H9 (cell line): ENCODE data around the gene NIT2. TPM values are rescaled to one million over a fixed set of nuclear protein-coding genes. Genes with fewer than 3 reads are reported as not detected.

Source experiments
- DNase-seq: peaks from one replicate; pipeline ENCODE4 v3.0.0-alpha.2; 2017
- H2AFZ ChIP-seq: one replicate; pipeline ENCODE4 v1.6.1; 2013; ENCODE audit warnings: mild to moderate bottlenecking, low read length, control low read depth, moderate library complexity
- H2AK5ac ChIP-seq: 2 replicates; pipeline ENCODE4 v1.6.1; 2013; ENCODE audit warnings: low read length, control low read depth, mixed read lengths; ENCODE audit not compliant: insufficient read length
- H2BK120ac ChIP-seq: one replicate; pipeline ENCODE4 v1.6.1; 2013; ENCODE audit warnings: low read depth, mild to moderate bottlenecking, low read length, control low read depth, inconsistent platforms; ENCODE audit not compliant: poor library complexity, severe bottlenecking
- H2BK12ac ChIP-seq: 2 replicates; pipeline ENCODE4 v1.6.1; 2013; ENCODE audit warnings: low read length, control low read depth, mixed read lengths, low read depth; ENCODE audit not compliant: insufficient read length
- H2BK15ac ChIP-seq: 2 replicates; pipeline ENCODE4 v1.6.1; 2013; ENCODE audit warnings: low read depth, low read length, control low read depth
- H2BK20ac ChIP-seq: one replicate; pipeline ENCODE4 v1.6.1; 2013; ENCODE audit warnings: low read depth, mild to moderate bottlenecking, low read length, control low read depth, inconsistent platforms; ENCODE audit not compliant: poor library complexity, severe bottlenecking
- H2BK5ac ChIP-seq: 2 replicates; pipeline ENCODE4 v1.6.1; 2013; ENCODE audit warnings: low read length, control low read depth, mixed read lengths; ENCODE audit not compliant: insufficient read length
- H3K14ac ChIP-seq: 2 replicates; pipeline ENCODE4 v1.6.1; 2013; ENCODE audit warnings: low read length, control low read depth; ENCODE audit not compliant: insufficient read depth
- H3K18ac ChIP-seq: 2 replicates; pipeline ENCODE4 v1.6.1; 2013; ENCODE audit warnings: low read depth, mild to moderate bottlenecking, mixed read lengths, low read length, control low read depth; ENCODE audit not compliant: insufficient read length
- H3K23ac ChIP-seq: 2 replicates; pipeline ENCODE4 v1.6.1; 2013; ENCODE audit warnings: low read length, control low read depth, mixed read lengths, low read depth; ENCODE audit not compliant: insufficient read length
- H3K23me2 ChIP-seq: 2 replicates; pipeline ENCODE4 v1.6.1; 2013; ENCODE audit warnings: low read depth, mild to moderate bottlenecking, mixed read lengths, low read length, control low read depth; ENCODE audit not compliant: insufficient read length, poor library complexity, severe bottlenecking
- H3K27ac ChIP-seq: 2 replicates; pipeline ENCODE4 v1.5.1; 2013; ENCODE audit warnings: low read length, control low read depth, mixed read lengths, low read depth; ENCODE audit not compliant: insufficient read length
- H3K27me3 ChIP-seq: 2 replicates; pipeline ENCODE4 v1.6.1; 2013; ENCODE audit warnings: low read length, control low read depth, inconsistent platforms; ENCODE audit not compliant: insufficient read depth
- H3K4ac ChIP-seq: 2 replicates; pipeline ENCODE4 v1.6.1; 2013; ENCODE audit warnings: low read depth, mild to moderate bottlenecking, control low read depth, inconsistent platforms, low read length, moderate library complexity
- H3K4me1 ChIP-seq: 2 replicates; pipeline ENCODE4 v1.6.1; 2013; ENCODE audit warnings: low read length, control low read depth, inconsistent platforms; ENCODE audit not compliant: insufficient read depth
- H3K4me2 ChIP-seq: 2 replicates; pipeline ENCODE4 v1.6.1; 2013; ENCODE audit warnings: low read length, control low read depth, mixed read lengths; ENCODE audit not compliant: insufficient read length, insufficient read depth
- H3K56ac ChIP-seq: 2 replicates; pipeline ENCODE4 v1.6.1; 2013; ENCODE audit warnings: low read depth, mild to moderate bottlenecking, mixed read lengths, low read length, control low read depth; ENCODE audit not compliant: insufficient read length
- H3K79me1 ChIP-seq: 2 replicates; pipeline ENCODE4 v1.6.1; 2013; ENCODE audit warnings: low read depth, mild to moderate bottlenecking, moderate library complexity, low read length, control low read depth, inconsistent platforms; ENCODE audit not compliant: insufficient read depth, poor library complexity, severe bottlenecking
- H3K79me2 ChIP-seq: 2 replicates; pipeline ENCODE4 v1.6.1; 2013; ENCODE audit warnings: low read length, control low read depth, inconsistent platforms; ENCODE audit not compliant: insufficient read depth
- H3K9ac ChIP-seq: 2 replicates; pipeline ENCODE4 v1.6.1; 2013; ENCODE audit warnings: low read length, control low read depth, mixed read lengths; ENCODE audit not compliant: insufficient read length; ENCODE audit errors: extremely low read depth
- H3K9me3 ChIP-seq: one replicate; pipeline ENCODE4 v1.6.1; 2013; ENCODE audit warnings: low read depth, low read length, inconsistent platforms; ENCODE audit not compliant: control insufficient read depth
- H3T11ph ChIP-seq: one replicate; pipeline ENCODE4 v1.6.1; 2013; ENCODE audit warnings: mild to moderate bottlenecking, low read length, control low read depth, inconsistent platforms
- H4K20me1 ChIP-seq: one replicate; pipeline ENCODE4 v1.6.1; 2013; ENCODE audit not compliant: control insufficient read depth, insufficient read length, insufficient read depth
- H4K5ac ChIP-seq: 2 replicates; pipeline ENCODE4 v1.6.1; 2013; ENCODE audit warnings: low read depth, mild to moderate bottlenecking, mixed read lengths, low read length, control low read depth; ENCODE audit not compliant: insufficient read length
- H4K8ac ChIP-seq: replicated peaks from 2 replicates; pipeline ENCODE4 v1.6.1; 2013; ENCODE audit warnings: low read length, control low read depth, mixed read lengths, low read depth; ENCODE audit not compliant: insufficient read length
- H4K91ac ChIP-seq: 2 replicates; pipeline ENCODE4 v1.6.1; 2013; ENCODE audit warnings: low read depth, mild to moderate bottlenecking, moderate library complexity, mixed read lengths, low read length, control low read depth; ENCODE audit not compliant: insufficient read length
- H3K27ac Mint-ChIP-seq, 3 experiments: 2 replicates in 2 of 3; 3 replicates in 1 of 3; pipeline ENCODE4 v1.8.0; 2020 to 2021; ENCODE audit warnings: mixed read lengths in 3 of 3, mild to moderate bottlenecking in 1 of 3, moderate library complexity in 1 of 3
- H3K27me3 Mint-ChIP-seq: 2 replicates; pipeline ENCODE4 v1.8.0; 2021; ENCODE audit warnings: low read depth, mild to moderate bottlenecking, moderate library complexity, mixed read lengths
- H3K36me3 Mint-ChIP-seq, 3 experiments: 2 replicates in 2 of 3; 3 replicates in 1 of 3; pipeline ENCODE4 v1.8.0; 2020 to 2021; ENCODE audit warnings: low read depth in 3 of 3, mixed read lengths in 3 of 3; ENCODE audit not compliant: insufficient read depth in 1 of 3
- H3K4me1 Mint-ChIP-seq, 2 experiments: 2 replicates each; pipeline ENCODE4 v1.8.0; 2020; ENCODE audit warnings: mixed read lengths in 2 of 2
- H3K4me3 Mint-ChIP-seq, 2 experiments: 2 replicates in 1 of 2; 3 replicates in 1 of 2; pipeline ENCODE4 v1.8.0; 2020 to 2021; ENCODE audit warnings: mild to moderate bottlenecking in 2 of 2, mixed read lengths in 2 of 2, moderate library complexity in 1 of 2
- H3K9me3 Mint-ChIP-seq, 2 experiments: 2 replicates in 1 of 2; 3 replicates in 1 of 2; pipeline ENCODE4 v1.8.0; 2020; ENCODE audit warnings: mild to moderate bottlenecking in 2 of 2, mixed read lengths in 2 of 2, moderate library complexity in 1 of 2
- WGBS: extraction: QIAGEN DNeasy Blood & Tissue Kit; methylation state at CpG from one replicate; pipeline ENCODE4 v1.1.7; 2013; ENCODE audit warnings: missing lambda C conversion rate, low lambda C conversion rate, mixed read lengths; ENCODE audit not compliant: insufficient read length; ENCODE audit errors: extremely low coverage; 5-methylcytosine and 5-hydroxymethylcytosine counted together
- total RNA-seq: library from RNA; stranded (reverse); gene quantifications from 2 replicates; pipeline ENCODE4 v1.2.1, GENCODE V29; 2021
- TF ChIP-seq, protein P1 (sequence below): fragments of 200-600 bp; sonication (generic); conservative IDR thresholded peaks from 3 replicates; pipeline ENCODE4 v1.8.0; 2021; ENCODE audit warnings: antibody characterized with exemption, mild to moderate bottlenecking

The NIT2 gene
- total RNA-seq, 1 experiment from 2014 or later, result 26.6 TPM

DNA sequence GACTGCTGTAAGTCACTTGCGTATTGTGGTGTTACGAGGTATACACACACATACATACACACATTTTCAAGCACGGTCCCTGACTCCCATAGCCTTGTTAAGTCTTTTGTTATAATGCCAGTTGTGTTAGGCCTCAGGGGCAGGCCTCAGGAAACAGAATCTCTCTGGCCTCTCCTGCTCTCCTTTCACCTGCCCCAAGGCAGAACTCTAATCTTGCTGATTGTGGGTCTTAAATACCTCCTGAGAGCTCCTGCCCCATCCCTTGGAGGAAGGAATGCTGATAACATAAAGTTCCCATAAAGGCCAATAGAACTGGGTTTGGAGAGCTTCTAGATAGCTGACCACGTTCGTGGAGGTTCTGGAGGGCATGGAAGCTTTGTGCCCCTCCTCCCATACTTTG lies 3.9 kb upstream of the NIT2 start:
- no peak overlapping the region for H3K4me2 ChIP-seq
- Mint-ChIP-seq H3K4me1 (peaks cover 7 to 11% of the 10 kb centered on the region in 2 experiments), H3K27me3 (peaks cover 11% of the 10 kb centered on the region), H3K36me3 (peaks cover 8 to 21% (median 15%) of the 10 kb centered on the region in 3 experiments; a peak in 6 of 7 replicates), H3K4me3 (no peak overlapping the region), H3K9me3 (peaks cover 9 to 14% of the 10 kb centered on the region in 2 experiments), H3K27ac (no peak overlapping the region)
- H4K91ac ChIP-seq, result no peak overlapping the region
- H2BK12ac ChIP-seq, result no peak overlapping the region
- no peaks in the 10 kb centered on the region for H4K20me1 ChIP-seq
- H3K9ac ChIP-seq, result no peak overlapping the region
- no peaks in the 10 kb centered on the region for H3K27me3 ChIP-seq
- no peak overlapping the region for H2AFZ ChIP-seq
- H3K18ac ChIP-seq, result no peak overlapping the region
- no CpG with 5 or more reads among the region's 5 CpGs for WGBS
- H3K4me1 ChIP-seq, result no peaks in the 10 kb centered on the region
- H2BK120ac ChIP-seq, result no peak overlapping the region
- no peaks in the 10 kb centered on the region for H3K9me3 ChIP-seq
- H4K8ac ChIP-seq, result no peak overlapping the region
- no peak for DNase-seq
- TF ChIP-seq, protein P1, sequence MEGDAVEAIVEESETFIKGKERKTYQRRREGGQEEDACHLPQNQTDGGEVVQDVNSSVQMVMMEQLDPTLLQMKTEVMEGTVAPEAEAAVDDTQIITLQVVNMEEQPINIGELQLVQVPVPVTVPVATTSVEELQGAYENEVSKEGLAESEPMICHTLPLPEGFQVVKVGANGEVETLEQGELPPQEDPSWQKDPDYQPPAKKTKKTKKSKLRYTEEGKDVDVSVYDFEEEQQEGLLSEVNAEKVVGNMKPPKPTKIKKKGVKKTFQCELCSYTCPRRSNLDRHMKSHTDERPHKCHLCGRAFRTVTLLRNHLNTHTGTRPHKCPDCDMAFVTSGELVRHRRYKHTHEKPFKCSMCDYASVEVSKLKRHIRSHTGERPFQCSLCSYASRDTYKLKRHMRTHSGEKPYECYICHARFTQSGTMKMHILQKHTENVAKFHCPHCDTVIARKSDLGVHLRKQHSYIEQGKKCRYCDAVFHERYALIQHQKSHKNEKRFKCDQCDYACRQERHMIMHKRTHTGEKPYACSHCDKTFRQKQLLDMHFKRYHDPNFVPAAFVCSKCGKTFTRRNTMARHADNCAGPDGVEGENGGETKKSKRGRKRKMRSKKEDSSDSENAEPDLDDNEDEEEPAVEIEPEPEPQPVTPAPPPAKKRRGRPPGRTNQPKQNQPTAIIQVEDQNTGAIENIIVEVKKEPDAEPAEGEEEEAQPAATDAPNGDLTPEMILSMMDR, result no peak
- no peak overlapping the region for H3K14ac ChIP-seq
- H2BK20ac ChIP-seq, result no peak overlapping the region
- no peak overlapping the region for H3T11ph ChIP-seq
- H3K79me2 ChIP-seq, result no peaks in the 10 kb centered on the region
- H3K27ac ChIP-seq, result no peak overlapping the region
- no peaks in the 10 kb centered on the region for H3K79me1 ChIP-seq
- H2AK5ac ChIP-seq, result no peak overlapping the region
- peaks cover 5% of the 10 kb centered on the region for H3K23me2 ChIP-seq
- H3K56ac ChIP-seq, result no peak overlapping the region
- no peak overlapping the region for H4K5ac ChIP-seq
- no peak overlapping the region for H2BK5ac ChIP-seq
- H2BK15ac ChIP-seq, result no peak overlapping the region
- H3K4ac ChIP-seq, result no peak overlapping the region
- no peak overlapping the region for H3K23ac ChIP-seq
